ENCODE measurements around the gene CBLB. TPM values are rescaled to one million over a fixed set of nuclear protein-coding genes. Genes with fewer than 3 reads are reported as not detected.

The CBLB gene
- polyA plus RNA-seq (2011; rRNA removed) (16.2 and 17.1 TPM in 2 replicates), polyA plus RNA-seq (2017; fragmentation: RNase III; extraction: RNeasy Plus Mini Kit Qiagen cat#74134 plus additional on column Dnase treatment) (4.8 to 7.4 TPM (median 6.8 TPM) in 3 replicates), polyA minus RNA-seq (2011; rRNA and poly(A)+ RNA removed) (16.5 and 17.9 TPM in 2 replicates)
- polyA plus RNA-seq (2012; cell fraction: cytosol; rRNA removed): 2.5 and 2.7 TPM in 2 replicates
- 3.6 and 5.1 TPM in 2 replicates for polyA plus RNA-seq (2012; cell fraction: nucleus; rRNA removed)

DNA sequence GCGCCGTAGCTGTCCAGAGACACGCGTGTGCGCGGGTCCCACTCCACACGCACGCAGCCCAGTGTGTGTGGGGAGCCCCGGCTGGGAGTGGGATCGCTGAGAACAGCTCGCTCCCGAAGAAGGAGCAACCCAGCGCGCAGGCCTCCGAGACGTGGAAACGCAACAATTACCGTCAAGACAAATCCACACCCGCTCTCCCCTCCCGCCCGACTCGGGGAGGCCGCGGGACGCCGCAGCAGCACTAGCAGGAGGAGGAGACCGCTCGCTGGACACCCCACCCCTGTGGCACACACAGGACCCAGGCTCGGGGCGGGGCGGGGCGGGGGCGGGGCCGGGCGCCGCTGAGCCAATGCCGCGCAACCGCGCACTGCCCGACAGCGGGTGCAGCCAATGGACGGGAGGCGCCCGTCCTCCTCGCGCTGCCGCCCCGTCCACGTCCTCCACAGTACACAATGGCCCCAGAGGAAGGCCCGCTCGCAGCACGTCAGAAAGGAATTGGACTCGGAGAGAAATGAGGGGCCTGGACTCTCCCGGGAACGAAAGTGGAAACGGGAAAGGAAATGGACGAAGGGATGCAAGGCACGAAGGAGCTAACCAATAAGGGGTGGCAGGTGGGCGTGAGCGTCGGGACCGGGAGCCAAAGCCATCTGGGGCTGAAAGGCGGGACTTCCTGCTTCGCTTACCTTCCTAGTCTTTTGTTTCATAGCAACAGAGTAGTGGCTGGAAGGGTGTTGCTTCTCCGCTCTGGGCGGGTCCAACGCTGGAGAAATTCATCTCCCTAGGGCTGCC, at the start of gene CBLB:
TSS of gene CBLB (minus strand) at position 271 of the 789 bp plus-strand sequence. CDS start 1,435 bp downstream, outside the sequence.
- Histone ChIP-seq H3K27ac (peak within 1 kb of the TSS; percentile 76 to 91), H3K4me3 (peak within 1 kb of the TSS; percentile 79), H3K9me3 (no peaks in the 10 kb centered on the region), H3K4me2 (peak within 1 kb of the TSS; percentile 84), H3K4me1 (peaks cover 35% of the 10 kb centered on the region; the same call in 2 of the 3 replicates)
- FAIRE-seq (peak; percentile 28), ATAC-seq (peak; percentile 94 to 97), DNase-seq (ENCODE audit: low read depth in 1 of 2, low spot score in 1 of 2) (peak; percentile 91 to 92)
- TF ChIP-seq JUN (IDR thresholded peaks at IDR 0.05) (peak in 1 of 2 experiments; percentile 61; a peak in 2 of 5 replicates), POLR2A (IDR thresholded peaks at IDR 0.05; ENCODE audit: low read length) (peak; percentile 80), SMC3 (IDR thresholded peaks at IDR 0.05) (peak; percentile 17; the same call in 2 of the 3 replicates), ZNF302 (CRISPR knock-in tag; IDR thresholded peaks at IDR 0.05) (no peak), PHF8 (IDR thresholded peaks at IDR 0.05; ENCODE audit: borderline replicate concordance, low read depth) (peak; percentile 69), CHD2 (IDR thresholded peaks at IDR 0.05; ENCODE audit: low read length, partially characterized antibody) (no peak), NR3C1 (IDR thresholded peaks at IDR 0.05) (no peak), RAD21 (conservative IDR thresholded peaks at IDR 0.05 in 1 of 2, IDR thresholded peaks at IDR 0.05 in 1 of 2) (peak in 1 of 2 experiments; percentile 15; a peak in 1 of 5 replicates), RFX5 (IDR thresholded peaks at IDR 0.05) (no peak)
- TF ChIP-seq, protein P1, sequence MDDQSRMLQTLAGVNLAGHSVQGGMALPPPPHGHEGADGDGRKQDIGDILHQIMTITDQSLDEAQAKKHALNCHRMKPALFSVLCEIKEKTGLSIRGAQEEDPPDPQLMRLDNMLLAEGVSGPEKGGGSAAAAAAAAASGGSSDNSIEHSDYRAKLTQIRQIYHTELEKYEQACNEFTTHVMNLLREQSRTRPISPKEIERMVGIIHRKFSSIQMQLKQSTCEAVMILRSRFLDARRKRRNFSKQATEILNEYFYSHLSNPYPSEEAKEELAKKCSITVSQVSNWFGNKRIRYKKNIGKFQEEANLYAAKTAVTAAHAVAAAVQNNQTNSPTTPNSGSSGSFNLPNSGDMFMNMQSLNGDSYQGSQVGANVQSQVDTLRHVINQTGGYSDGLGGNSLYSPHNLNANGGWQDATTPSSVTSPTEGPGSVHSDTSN (IDR thresholded peaks at IDR 0.05): peak; percentile 93
- TF ChIP-seq, protein P2, sequence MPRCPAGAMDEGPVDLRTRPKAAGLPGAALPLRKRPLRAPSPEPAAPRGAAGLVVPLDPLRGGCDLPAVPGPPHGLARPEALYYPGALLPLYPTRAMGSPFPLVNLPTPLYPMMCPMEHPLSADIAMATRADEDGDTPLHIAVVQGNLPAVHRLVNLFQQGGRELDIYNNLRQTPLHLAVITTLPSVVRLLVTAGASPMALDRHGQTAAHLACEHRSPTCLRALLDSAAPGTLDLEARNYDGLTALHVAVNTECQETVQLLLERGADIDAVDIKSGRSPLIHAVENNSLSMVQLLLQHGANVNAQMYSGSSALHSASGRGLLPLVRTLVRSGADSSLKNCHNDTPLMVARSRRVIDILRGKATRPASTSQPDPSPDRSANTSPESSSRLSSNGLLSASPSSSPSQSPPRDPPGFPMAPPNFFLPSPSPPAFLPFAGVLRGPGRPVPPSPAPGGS (IDR thresholded peaks at IDR 0.05): 0 out of 3 replicates have a peak, but pooled peaks have one; percentile 18
- TF ChIP-seq, protein P3, sequence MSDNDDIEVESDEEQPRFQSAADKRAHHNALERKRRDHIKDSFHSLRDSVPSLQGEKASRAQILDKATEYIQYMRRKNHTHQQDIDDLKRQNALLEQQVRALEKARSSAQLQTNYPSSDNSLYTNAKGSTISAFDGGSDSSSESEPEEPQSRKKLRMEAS (IDR thresholded peaks at IDR 0.05): peak; percentile 24
- 2% methylated on average over 22 of the region's 68 CpGs for WGBS (ENCODE audit: missing lambda C conversion rate)
- ChIA-PET POLR2A (interaction anchor here (0.7 to 1.7 kb wide), 3 partner anchors 14 to 477 kb away, joined by 5 to 8 read pairs (median 5); no protein-coding TSS in a partner anchor), CTCF (interaction anchor here (0.9 to 1.2 kb wide), 3 partner anchors 11 to 560 kb away, joined by 3 to 4 read pairs (median 4); no protein-coding TSS in a partner anchor)

DNA sequence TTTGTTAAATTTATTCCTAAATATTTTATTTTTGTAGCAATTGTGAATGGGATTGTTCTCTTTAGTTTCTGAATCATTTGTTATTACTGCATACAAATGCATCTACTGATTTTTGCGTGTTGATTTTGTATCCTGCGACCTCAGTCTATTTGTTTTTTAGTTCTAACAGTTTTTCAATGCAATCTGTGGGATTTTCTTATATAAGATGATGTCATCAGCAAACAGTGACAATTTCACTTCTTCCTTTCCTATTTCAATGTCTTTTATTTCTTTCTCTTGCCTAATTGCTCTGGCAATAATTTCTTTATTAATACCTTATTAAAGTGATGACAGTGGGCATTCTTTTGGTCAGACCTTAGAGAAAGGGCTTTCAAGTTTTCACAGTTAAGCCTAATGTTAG, 48.0 kb upstream of the CBLB start:
- ChIA-PET POLR2A (no interaction called here), CTCF (no interaction called here)
- ATAC-seq: no peak
- WGBS (ENCODE audit: missing lambda C conversion rate): 46% methylated on average over 2 of the region's 2 CpGs
- no peak for DNase-seq (ENCODE audit: low read depth in 1 of 2, low spot score in 1 of 2)
- Histone ChIP-seq H3K9me3 (peaks cover 14% of the 10 kb centered on the region), H3K4me2 (no peak overlapping the region), H3K27ac (no peak overlapping the region), H3K4me1 (no peaks in the 10 kb centered on the region), H3K4me3 (no peak overlapping the region)
- TF ChIP-seq, protein P4, sequence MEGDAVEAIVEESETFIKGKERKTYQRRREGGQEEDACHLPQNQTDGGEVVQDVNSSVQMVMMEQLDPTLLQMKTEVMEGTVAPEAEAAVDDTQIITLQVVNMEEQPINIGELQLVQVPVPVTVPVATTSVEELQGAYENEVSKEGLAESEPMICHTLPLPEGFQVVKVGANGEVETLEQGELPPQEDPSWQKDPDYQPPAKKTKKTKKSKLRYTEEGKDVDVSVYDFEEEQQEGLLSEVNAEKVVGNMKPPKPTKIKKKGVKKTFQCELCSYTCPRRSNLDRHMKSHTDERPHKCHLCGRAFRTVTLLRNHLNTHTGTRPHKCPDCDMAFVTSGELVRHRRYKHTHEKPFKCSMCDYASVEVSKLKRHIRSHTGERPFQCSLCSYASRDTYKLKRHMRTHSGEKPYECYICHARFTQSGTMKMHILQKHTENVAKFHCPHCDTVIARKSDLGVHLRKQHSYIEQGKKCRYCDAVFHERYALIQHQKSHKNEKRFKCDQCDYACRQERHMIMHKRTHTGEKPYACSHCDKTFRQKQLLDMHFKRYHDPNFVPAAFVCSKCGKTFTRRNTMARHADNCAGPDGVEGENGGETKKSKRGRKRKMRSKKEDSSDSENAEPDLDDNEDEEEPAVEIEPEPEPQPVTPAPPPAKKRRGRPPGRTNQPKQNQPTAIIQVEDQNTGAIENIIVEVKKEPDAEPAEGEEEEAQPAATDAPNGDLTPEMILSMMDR (IDR thresholded peaks at IDR 0.05): no peak
- TF ChIP-seq KDM5A (IDR thresholded peaks at IDR 0.05): no peak
- TF ChIP-seq, protein P1 (IDR thresholded peaks at IDR 0.05): no peak
- TF ChIP-seq FOXS1 (CRISPR knock-in tag; IDR thresholded peaks at IDR 0.05): no peak
- no peak for TF ChIP-seq EHF (CRISPR knock-in tag; IDR thresholded peaks at IDR 0.05)
- TF ChIP-seq TP53 (CRISPR knock-in tag; IDR thresholded peaks at IDR 0.05): no peak
- no peak for TF ChIP-seq CBX8 (IDR thresholded peaks at IDR 0.05)
- no peak for TF ChIP-seq BHLHE40 (IDR thresholded peaks at IDR 0.05; ENCODE audit: low read depth, low read length)
- TF ChIP-seq, protein P5, sequence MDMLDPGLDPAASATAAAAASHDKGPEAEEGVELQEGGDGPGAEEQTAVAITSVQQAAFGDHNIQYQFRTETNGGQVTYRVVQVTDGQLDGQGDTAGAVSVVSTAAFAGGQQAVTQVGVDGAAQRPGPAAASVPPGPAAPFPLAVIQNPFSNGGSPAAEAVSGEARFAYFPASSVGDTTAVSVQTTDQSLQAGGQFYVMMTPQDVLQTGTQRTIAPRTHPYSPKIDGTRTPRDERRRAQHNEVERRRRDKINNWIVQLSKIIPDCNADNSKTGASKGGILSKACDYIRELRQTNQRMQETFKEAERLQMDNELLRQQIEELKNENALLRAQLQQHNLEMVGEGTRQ (IDR thresholded peaks at IDR 0.05): no peak
- TF ChIP-seq ZFP36 (IDR thresholded peaks at IDR 0.05; ENCODE audit: borderline replicate concordance, partially characterized antibody): no peak
- TF ChIP-seq JUN (IDR thresholded peaks at IDR 0.05): no peak
- no peak for TF ChIP-seq ZSCAN20 (CRISPR knock-in tag; IDR thresholded peaks at IDR 0.05)
- no peak for TF ChIP-seq NFE2L2 (conservative IDR thresholded peaks at IDR 0.05; ENCODE audit: low read length)
- TF ChIP-seq FOSL2 (IDR thresholded peaks at IDR 0.05): no peak
- no peak for TF ChIP-seq FOSL2 (CRISPR knock-in tag; IDR thresholded peaks at IDR 0.05)
- no peak for FAIRE-seq

All from A549 (cell line).